Heart right ventricle (tissue), 16 donors: Measurements from ENCODE around the gene SELENOV. TPM values are rescaled to one million over a fixed set of nuclear protein-coding genes. Genes with fewer than 3 reads are reported as not detected.

Experiments
- ATAC-seq, 8 donors: fragments of 200-7000 bp; cut with Tn5 transposase; one replicate each; pipeline ENCODE4 v1.9.1; 2020; ENCODE audit warnings: mild to moderate bottlenecking in 8 of 8, moderate library complexity in 8 of 8, moderate number of reproducible peaks in 1 of 8
- DNase-seq, 2 donors: peaks; one replicate each; pipeline ENCODE4 v3.0.0-alpha.2; 2020
- H3K27ac ChIP-seq, 10 donors: fragments of 200-600 bp; sonication (generic) in 2 of 10; one replicate each; pipeline versions ENCODE4 v1.5.0 to v1.8.0; 2020 to 2022; ENCODE audit warnings: mild to moderate bottlenecking in 3 of 10
- H3K27me3 ChIP-seq, 7 donors: fragments of 200-600 bp; one replicate each; pipeline ENCODE4 v1.8.0; 2021 to 2022; ENCODE audit warnings: mild to moderate bottlenecking in 2 of 7
- H3K36me3 ChIP-seq, 9 donors: fragments of 200-600 bp; sonication (generic) in 1 of 9; one replicate each; pipeline versions ENCODE4 v1.5.0 to v1.8.0; 2020 to 2022; ENCODE audit warnings: mild to moderate bottlenecking in 2 of 9
- H3K4me1 ChIP-seq, 9 donors: fragments of 200-600 bp; sonication (generic) in 1 of 9; one replicate each; pipeline versions ENCODE4 v1.5.0 to v1.8.0; 2020 to 2022; ENCODE audit warnings: mild to moderate bottlenecking in 4 of 9
- H3K4me3 ChIP-seq, 10 donors: fragments of 200-600 bp; sonication (generic) in 2 of 10; one replicate each; pipeline versions ENCODE4 v1.5.0 to v1.8.0; 2020 to 2022; ENCODE audit warnings: mild to moderate bottlenecking in 7 of 10, moderate library complexity in 2 of 10
- H3K9me3 ChIP-seq, 11 donors: fragments of 200-600 bp in 10 of 11; sonication (generic) in 2 of 11; one replicate each; pipeline versions ENCODE4 v1.5.0 to v1.8.0; 2013 to 2022; ENCODE audit warnings: mild to moderate bottlenecking in 2 of 11, control low read depth in 1 of 11, moderate library complexity in 1 of 11
- WGBS, 2 donors: extraction: QIAGEN DNeasy Blood & Tissue Kit; methylation state at CpG; one replicate each; pipeline ENCODE4 v1.1.7; 2013; ENCODE audit warnings: inconsistent platforms in 1 of 2; 5-methylcytosine and 5-hydroxymethylcytosine counted together
- intact Hi-C, 10 donors: fragments of 100-400 bp; cut with DNase I; formaldehyde crosslinking; loops; one replicate each; pipeline versions ENCODE4 v1.11.1 to v1.14.2; 2022
- long read RNA-seq, 3 donors: library from polyadenylated mRNA; unstranded; transcript quantifications; one replicate each; pipeline ENCODE4 v2.0.0, GENCODE V29; 2020 to 2021
- polyA plus RNA-seq, 2 donors: library from polyadenylated mRNA; stranded (reverse); fragments of 200-250 nt; gene quantifications; one replicate each; pipeline ENCODE4 v1.2.3, GENCODE V29; 2013
- total RNA-seq, 10 donors: library from RNA; stranded (reverse); fragmentation: NEBNext Ultra II Directional in 3 of 10; extraction: Animal tissue kit (Norgen Biotek cat#: 25700) in 3 of 10; gene quantifications; one replicate each; pipeline versions ENCODE4 v1.2.1 to v1.2.4, GENCODE V29; 2021 to 2023
- TF ChIP-seq, protein P1 (sequence below), 9 donors: fragments of 200-600 bp; sonication (generic) in 2 of 9; IDR thresholded peaks; one replicate each; pipeline versions ENCODE4 v1.5.0 to v1.8.0; 2021 to 2022; ENCODE audit warnings: antibody characterized with exemption in 9 of 9, mild to moderate bottlenecking in 5 of 9, moderate library complexity in 1 of 9
- donor health status: Arrhythmogenic right ventricular cardiomyopathy.
- donor health status: ischemic (EF 13 %, LVEDD 7.1; RV severe dilation, severe dysfunction).
- donor health status: healthy with polysubstance abuse.
- donor health status: DM: no; HTN: yes; CAD: no.
- donor health status: DM: no; HTN: no; CAD: no.
- donor health status: ischemic (EF 25% LVEDD 6.9; RV normal size, moderate dysfunction).
- donor health status: ischemic (EF 25% LVEDD 5.7; RV mildly dilated, moderate dysfunction).
- donor health status: healthy.
- donor health status: DM: yes; HTN: yes; CAD: no.
- donor health status: Ischemic cardiomyopathy.
- donor health status: ischemic (EF 35%, LVEDD 5.7; RV mildly dilated, moderate dysfunction).
- donor health status: nonischemic (EF 11% LVEDD 7.7; RV severe dilation, severe dysfunction).
- donor health status: DM: yes; HTN: yes; CAD: no.
- donor health status: PGD.
- donor health status: ischemic (EF 29% LVEDD 5.4; RV normal size, mild dysfunction).
- donor health status: nonischemic (EF 23%, LVEDD 6.1; RV moderate dilation, normal function).

The SELENOV gene, protein sequence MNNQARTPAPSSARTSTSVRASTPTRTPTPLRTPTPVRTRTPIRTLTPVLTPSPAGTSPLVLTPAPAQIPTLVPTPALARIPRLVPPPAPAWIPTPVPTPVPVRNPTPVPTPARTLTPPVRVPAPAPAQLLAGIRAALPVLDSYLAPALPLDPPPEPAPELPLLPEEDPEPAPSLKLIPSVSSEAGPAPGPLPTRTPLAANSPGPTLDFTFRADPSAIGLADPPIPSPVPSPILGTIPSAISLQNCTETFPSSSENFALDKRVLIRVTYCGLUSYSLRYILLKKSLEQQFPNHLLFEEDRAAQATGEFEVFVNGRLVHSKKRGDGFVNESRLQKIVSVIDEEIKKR
- not detected for total RNA-seq
- not detected for polyA plus RNA-seq
- long read RNA-seq, donor 1, result 0 reads
- long read RNA-seq, donor 2, result 0 reads
- long read RNA-seq, donor 3, result 0 reads

DNA sequence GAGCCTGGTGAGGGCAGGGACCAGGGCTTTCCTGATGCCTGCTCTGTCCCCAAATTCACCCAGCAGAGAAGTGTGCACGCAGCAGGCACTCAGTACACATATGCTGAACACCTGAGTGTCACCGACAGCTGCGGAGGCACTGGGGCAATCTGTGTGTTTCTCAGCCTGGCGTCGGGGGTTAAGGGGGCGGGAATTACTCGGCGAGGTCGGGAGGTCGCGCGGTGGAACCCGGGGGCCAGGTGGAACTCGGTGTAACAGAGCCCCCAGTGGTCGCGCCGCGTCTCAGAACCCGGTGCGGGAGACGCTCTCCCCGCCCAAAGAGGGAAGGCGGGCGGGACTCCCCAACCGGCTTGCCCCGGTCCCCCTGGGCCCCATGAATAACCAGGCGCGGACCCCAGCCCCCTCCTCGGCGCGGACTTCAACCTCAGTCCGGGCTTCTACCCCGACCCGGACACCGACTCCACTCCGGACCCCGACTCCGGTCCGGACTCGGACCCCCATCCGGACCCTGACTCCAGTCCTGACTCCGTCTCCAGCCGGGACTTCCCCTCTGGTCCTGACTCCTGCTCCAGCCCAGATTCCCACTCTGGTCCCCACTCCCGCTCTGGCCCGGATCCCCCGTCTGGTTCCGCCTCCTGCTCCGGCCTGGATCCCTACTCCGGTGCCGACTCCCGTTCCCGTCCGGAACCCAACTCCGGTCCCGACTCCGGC lies at the start of gene SELENOV:
SELENOV (plus strand) TSS at position 300 of the 711 bp plus-strand sequence; CDS start at position 374, 74 bp downstream.
- TF ChIP-seq, protein P1, sequence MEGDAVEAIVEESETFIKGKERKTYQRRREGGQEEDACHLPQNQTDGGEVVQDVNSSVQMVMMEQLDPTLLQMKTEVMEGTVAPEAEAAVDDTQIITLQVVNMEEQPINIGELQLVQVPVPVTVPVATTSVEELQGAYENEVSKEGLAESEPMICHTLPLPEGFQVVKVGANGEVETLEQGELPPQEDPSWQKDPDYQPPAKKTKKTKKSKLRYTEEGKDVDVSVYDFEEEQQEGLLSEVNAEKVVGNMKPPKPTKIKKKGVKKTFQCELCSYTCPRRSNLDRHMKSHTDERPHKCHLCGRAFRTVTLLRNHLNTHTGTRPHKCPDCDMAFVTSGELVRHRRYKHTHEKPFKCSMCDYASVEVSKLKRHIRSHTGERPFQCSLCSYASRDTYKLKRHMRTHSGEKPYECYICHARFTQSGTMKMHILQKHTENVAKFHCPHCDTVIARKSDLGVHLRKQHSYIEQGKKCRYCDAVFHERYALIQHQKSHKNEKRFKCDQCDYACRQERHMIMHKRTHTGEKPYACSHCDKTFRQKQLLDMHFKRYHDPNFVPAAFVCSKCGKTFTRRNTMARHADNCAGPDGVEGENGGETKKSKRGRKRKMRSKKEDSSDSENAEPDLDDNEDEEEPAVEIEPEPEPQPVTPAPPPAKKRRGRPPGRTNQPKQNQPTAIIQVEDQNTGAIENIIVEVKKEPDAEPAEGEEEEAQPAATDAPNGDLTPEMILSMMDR (IDR thresholded peaks at IDR 0.05), result no peak
- intact Hi-C loops, result no loop called here
- ATAC-seq (peak in 4 of 8 donors; percentile 24 to 41 (median 30)), DNase-seq (no peak)
- WGBS, 2 donors, result 0 to 1% methylated on average over 54 to 56 of the region's 56 CpGs
- H3K27ac ChIP-seq, result no peak within 1 kb of the TSS
- no peaks in the 10 kb centered on the region for H3K9me3 ChIP-seq
- H3K4me1 ChIP-seq, result peaks cover 5 to 16% (median 13%) of the 10 kb centered on the region in 9 donors
- H3K27me3 ChIP-seq, result peaks cover 22 to 77% (median 71%) of the 10 kb centered on the region in 7 donors
- peak within 1 kb of the TSS; percentile 0 to 44 (median 30) for H3K4me3 ChIP-seq
- no peaks in the 10 kb centered on the region for H3K36me3 ChIP-seq

DNA sequence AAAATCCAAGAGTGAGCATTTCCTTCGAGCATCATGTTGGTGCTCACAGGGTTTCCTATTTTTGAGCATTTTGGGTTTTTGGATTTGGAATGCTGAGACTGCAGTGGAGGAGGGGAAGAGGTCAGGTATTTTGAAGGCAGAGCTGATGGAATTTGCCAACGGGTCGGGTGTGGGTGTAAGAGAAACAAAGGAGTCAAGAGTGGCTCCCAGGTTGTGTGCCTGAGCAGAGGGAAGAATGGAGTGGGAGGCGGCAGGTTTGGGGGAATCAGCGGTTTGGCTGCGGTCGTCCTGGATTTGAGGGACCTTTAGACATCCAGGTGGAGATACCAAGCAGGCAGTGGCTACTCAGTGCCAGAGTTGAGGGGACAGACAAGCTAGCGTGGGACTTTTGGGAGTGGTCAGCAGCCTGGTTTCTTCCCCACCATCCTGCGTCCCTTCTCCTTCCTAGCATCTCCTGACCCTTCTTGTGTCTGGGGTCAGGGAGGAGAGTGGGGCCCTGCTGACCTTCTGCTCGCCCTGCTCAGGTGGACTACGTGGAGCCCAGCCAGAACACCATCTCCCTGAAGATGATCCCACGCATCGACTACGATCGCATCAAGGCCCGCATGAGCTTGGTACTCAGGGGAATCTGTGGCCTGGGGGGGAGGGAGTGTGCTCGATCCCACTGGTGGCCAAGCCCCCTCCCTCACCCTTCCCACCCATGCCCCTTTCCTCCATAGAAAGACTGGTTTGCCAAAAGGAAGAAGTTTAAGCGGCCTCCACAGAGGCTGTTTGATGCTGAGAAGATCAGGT lies 48.8 kb upstream of the SELENOV start:
- DNase-seq (no peak), ATAC-seq (no peak)
- intact Hi-C loops, result no loop called here
- Histone ChIP-seq H3K4me1 (no peaks in the 10 kb centered on the region), H3K36me3 (peaks cover 3 to 98% (median 79%) of the 10 kb centered on the region in 9 donors), H3K27ac (no peak overlapping the region), H3K4me3 (no peak overlapping the region), H3K27me3 (no peaks in the 10 kb centered on the region), H3K9me3 (no peaks in the 10 kb centered on the region)
- 95 to 96% methylated on average over 18 of the region's 18 CpGs for WGBS, 2 donors
- TF ChIP-seq, protein P1 (IDR thresholded peaks at IDR 0.05), result no peak

DNA sequence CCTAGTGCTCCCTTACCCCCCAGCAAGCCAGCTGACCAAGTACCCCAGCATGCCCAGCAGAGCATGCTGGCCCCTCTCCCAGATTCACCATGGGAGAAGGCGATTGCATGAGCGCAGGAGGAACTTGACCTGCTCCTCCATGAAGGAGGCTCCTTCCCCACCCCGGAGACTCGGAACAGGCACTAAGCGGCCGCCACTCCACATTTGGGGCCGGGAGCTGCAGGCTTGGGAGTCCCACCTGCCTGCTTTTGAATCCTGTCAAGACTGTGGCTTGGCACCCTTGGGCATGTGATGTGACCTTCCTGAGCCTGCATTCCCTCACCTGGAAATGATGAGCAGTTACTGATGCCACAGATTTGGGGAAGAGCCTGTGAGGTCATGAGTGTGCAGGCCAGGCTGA lies 47.0 kb upstream of the SELENOV start:
- H3K4me1 ChIP-seq, result no peaks in the 10 kb centered on the region
- intact Hi-C loops, result no loop called here
- H3K27ac ChIP-seq, result no peak overlapping the region
- no peaks in the 10 kb centered on the region for H3K27me3 ChIP-seq
- TF ChIP-seq, protein P1 (IDR thresholded peaks at IDR 0.05), result no peak
- no peak overlapping the region for H3K4me3 ChIP-seq
- no peak for ATAC-seq
- H3K9me3 ChIP-seq, result no peaks in the 10 kb centered on the region
- H3K36me3 ChIP-seq, result peaks cover 3 to 100% (median 88%) of the 10 kb centered on the region in 9 donors
- no peak for DNase-seq
- 94 to 95% methylated on average over 7 of the region's 7 CpGs for WGBS, 2 donors

DNA sequence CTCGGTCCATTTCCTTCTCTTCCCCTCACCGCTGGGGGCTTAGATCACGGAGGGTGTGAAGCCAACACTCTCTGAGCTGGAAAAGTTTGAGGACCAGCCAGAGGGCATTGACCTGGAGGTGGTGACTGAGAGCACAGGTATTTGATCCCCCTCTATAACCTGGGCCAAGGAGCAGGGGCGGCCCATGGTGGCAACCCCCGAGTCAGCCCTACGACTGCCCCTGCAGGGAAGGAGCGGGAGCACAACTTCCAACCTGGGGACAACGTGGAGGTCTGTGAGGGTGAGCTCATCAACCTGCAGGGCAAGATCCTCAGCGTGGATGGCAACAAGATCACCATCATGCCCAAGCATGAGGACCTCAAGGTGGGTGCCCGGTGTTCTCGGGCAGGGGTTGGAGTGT lies 45.9 kb upstream of the SELENOV start:
- Histone ChIP-seq H3K27ac (no peak overlapping the region), H3K27me3 (no peaks in the 10 kb centered on the region), H3K9me3 (no peaks in the 10 kb centered on the region), H3K4me3 (no peak overlapping the region), H3K4me1 (no peaks in the 10 kb centered on the region), H3K36me3 (peaks cover 3 to 100% (median 96%) of the 10 kb centered on the region in 9 donors)
- TF ChIP-seq, protein P1 (IDR thresholded peaks at IDR 0.05), result no peak
- no peak for ATAC-seq
- intact Hi-C loops, result no loop called here
- WGBS, 2 donors, result 91% methylated on average over 11 of the region's 11 CpGs
- DNase-seq, result no peak
